Measurements from ENCODE around the gene B2M.
A peak's percentile ranks its signal among the peaks of the same experiment; 100 is the strongest.
"Not testable (repeated sequence)": the region's sequence is repeated elsewhere in the genome, so short reads cannot be mapped to it uniquely, and the experiment has no call there.

Gene B2M

GRCh38 chr15:44682809-44683682 lies 28.3 kb upstream of the B2M start:
- peak overlapping the region; percentile 82 for H3K27ac Mint-ChIP-seq
- peaks cover 81% of the 10 kb centered on the region for H3K4me1 Mint-ChIP-seq (ENCODE audit: low read depth)
- peaks cover 31% of the 10 kb centered on the region for H3K36me3 Mint-ChIP-seq (ENCODE audit: low read depth)
- H3K9me3 Mint-ChIP-seq, result peaks cover 23% of the 10 kb centered on the region
- H3K4me3 Mint-ChIP-seq, result peak overlapping the region; percentile 63
- H3K27me3 Mint-ChIP-seq, result not testable (repeated sequence)
- DNase-seq, result peak; percentile 76

GRCh38 chr15:44689318-44689717 lies 22.0 kb upstream of the B2M start:
- H3K27ac Mint-ChIP-seq, DNase-seq, H3K27me3 Mint-ChIP-seq, H3K4me3 Mint-ChIP-seq: not testable (repeated sequence)
- peaks cover 42% of the 10 kb centered on the region for H3K4me1 Mint-ChIP-seq (ENCODE audit: low read depth)
- peaks cover 30% of the 10 kb centered on the region for H3K36me3 Mint-ChIP-seq (ENCODE audit: low read depth)
- peaks cover 35% of the 10 kb centered on the region for H3K9me3 Mint-ChIP-seq

DNA sequence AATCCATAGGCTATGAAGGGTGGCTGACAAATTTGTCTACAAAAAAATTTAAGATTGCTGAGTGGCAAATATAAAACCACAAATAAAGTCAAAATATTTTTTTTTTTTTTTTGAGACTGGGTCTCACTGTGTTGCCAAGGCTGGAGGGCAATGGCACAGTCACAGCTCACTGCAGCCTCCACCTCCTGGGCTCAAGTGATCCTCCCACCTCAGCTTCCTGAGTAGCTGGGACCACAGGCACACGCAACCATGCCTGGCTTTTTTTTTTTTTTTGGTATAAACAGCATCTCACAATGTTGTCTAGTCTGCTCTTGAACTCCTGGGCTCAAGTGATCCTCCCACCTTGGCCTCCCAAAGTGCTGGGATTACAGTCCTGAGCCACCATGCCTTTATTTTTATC lies 21.1 kb upstream of the B2M start:
- H3K36me3 Mint-ChIP-seq (ENCODE audit: low read depth), result peaks cover 21% of the 10 kb centered on the region
- not testable (repeated sequence) for H3K27me3 Mint-ChIP-seq, DNase-seq, H3K27ac Mint-ChIP-seq, H3K4me3 Mint-ChIP-seq
- peaks cover 41% of the 10 kb centered on the region for H3K4me1 Mint-ChIP-seq (ENCODE audit: low read depth)
- peaks cover 28% of the 10 kb centered on the region for H3K9me3 Mint-ChIP-seq

DNA sequence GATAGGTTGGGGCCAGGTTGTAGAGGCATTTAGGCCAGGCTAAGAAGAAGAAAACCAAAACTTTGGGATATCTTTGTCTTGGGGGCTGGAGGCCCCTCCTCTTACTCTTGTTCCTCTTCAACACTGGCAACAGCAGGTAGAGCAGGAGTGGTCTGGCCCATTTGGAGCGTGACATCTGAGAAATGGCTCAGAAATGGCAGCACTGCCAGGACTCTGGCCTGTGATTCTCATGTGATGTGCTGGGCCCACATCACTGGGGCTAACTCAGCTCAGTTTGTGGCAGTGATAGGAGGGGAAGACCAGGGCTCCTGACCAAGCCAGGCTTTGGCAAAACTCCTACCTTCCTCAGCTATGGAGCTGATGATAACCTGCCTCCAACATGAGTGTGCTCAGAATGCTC lies 18.7 kb upstream of the B2M start:
- H3K9me3 Mint-ChIP-seq, result peaks cover 15% of the 10 kb centered on the region
- no peaks in the 10 kb centered on the region for H3K27me3 Mint-ChIP-seq
- H3K27ac Mint-ChIP-seq, result no peak overlapping the region
- peaks cover 32% of the 10 kb centered on the region for H3K4me1 Mint-ChIP-seq (ENCODE audit: low read depth)
- H3K4me3 Mint-ChIP-seq, result no peak overlapping the region
- H3K36me3 Mint-ChIP-seq (ENCODE audit: low read depth), result peaks cover 12% of the 10 kb centered on the region
- DNase-seq, result no peak

DNA sequence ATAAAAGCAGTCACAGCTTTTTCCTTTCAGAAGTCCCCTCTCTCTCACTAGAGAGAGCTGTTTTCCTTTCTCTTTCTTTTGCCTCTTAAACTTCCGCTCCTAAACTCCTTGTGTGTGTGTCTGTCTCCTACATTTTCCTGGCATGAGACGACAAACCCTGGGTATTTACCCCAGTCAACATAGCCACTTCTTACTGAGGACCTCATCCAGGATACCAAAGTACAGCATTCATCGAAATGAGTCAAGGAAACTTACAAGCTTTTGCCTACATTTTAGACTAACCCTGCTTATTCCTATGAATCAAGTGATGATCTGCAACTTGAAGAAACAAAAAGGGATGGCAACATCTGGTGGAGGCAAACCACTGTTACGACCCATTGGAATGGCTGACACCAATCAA lies 16.9 kb upstream of the B2M start:
- Mint-ChIP-seq H3K4me3 (no peak overlapping the region), H3K36me3 (ENCODE audit: low read depth) (no peaks in the 10 kb centered on the region), H3K9me3 (peaks cover 1% of the 10 kb centered on the region)

GRCh38 chr15:44695294-44695693 lies 16.0 kb upstream of the B2M start:
- Mint-ChIP-seq H3K27me3 (no peaks in the 10 kb centered on the region), H3K4me3 (no peak overlapping the region), H3K4me1 (ENCODE audit: low read depth) (peaks cover 21% of the 10 kb centered on the region), H3K9me3 (peaks cover 7% of the 10 kb centered on the region), H3K36me3 (ENCODE audit: low read depth) (no peaks in the 10 kb centered on the region), H3K27ac (no peak overlapping the region)
- DNase-seq, result no peak

More for the DNA sequence above, 16.9 kb upstream of the B2M start:
- Mint-ChIP-seq H3K27ac (no peak overlapping the region), H3K4me1 (ENCODE audit: low read depth) (peaks cover 22% of the 10 kb centered on the region), H3K27me3 (no peaks in the 10 kb centered on the region)
- no peak for DNase-seq

GRCh38 chr15:44697014-44697413 lies 14.3 kb upstream of the B2M start:
- Mint-ChIP-seq H3K27ac (no peak overlapping the region), H3K9me3 (peaks cover 17% of the 10 kb centered on the region), H3K36me3 (ENCODE audit: low read depth) (peaks cover 7% of the 10 kb centered on the region), H3K4me1 (ENCODE audit: low read depth) (peaks cover 29% of the 10 kb centered on the region), H3K4me3 (no peak overlapping the region), H3K27me3 (no peaks in the 10 kb centered on the region)
- DNase-seq, result no peak

GRCh38 chr15:44698641-44699040 lies 12.7 kb upstream of the B2M start:
- H3K36me3 Mint-ChIP-seq (ENCODE audit: low read depth), result peaks cover 16% of the 10 kb centered on the region
- no peak overlapping the region for H3K27ac Mint-ChIP-seq
- no peaks in the 10 kb centered on the region for H3K27me3 Mint-ChIP-seq
- H3K4me3 Mint-ChIP-seq, result no peak overlapping the region
- H3K9me3 Mint-ChIP-seq, result peaks cover 28% of the 10 kb centered on the region
- DNase-seq, result no peak
- peaks cover 30% of the 10 kb centered on the region for H3K4me1 Mint-ChIP-seq (ENCODE audit: low read depth)

DNA sequence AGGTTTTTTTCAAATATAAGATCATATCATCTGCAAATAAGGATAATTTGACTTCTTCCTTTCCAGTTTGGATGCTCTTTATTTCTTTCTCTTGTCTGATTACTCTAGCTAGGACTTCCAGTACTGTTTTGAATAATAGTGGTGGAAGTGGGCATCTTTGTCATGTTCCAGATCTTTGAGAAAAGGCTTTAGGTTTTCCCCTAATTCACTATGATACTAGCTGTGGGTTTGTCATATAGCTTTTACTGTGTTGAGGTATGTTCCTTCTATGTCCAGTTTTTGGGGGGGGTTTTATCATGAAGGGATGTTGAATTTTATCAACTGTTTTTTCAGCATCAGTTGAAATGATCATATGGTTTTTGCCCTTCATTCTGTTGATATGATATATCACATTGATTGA lies 10.6 kb upstream of the B2M start:
- peaks cover 21% of the 10 kb centered on the region for H3K4me1 Mint-ChIP-seq (ENCODE audit: low read depth)
- not testable (repeated sequence) for H3K4me3 Mint-ChIP-seq, H3K27me3 Mint-ChIP-seq, DNase-seq
- peak overlapping the region; percentile 39 for H3K27ac Mint-ChIP-seq
- H3K9me3 Mint-ChIP-seq, result peaks cover 30% of the 10 kb centered on the region
- H3K36me3 Mint-ChIP-seq (ENCODE audit: low read depth), result peaks cover 16% of the 10 kb centered on the region

DNA sequence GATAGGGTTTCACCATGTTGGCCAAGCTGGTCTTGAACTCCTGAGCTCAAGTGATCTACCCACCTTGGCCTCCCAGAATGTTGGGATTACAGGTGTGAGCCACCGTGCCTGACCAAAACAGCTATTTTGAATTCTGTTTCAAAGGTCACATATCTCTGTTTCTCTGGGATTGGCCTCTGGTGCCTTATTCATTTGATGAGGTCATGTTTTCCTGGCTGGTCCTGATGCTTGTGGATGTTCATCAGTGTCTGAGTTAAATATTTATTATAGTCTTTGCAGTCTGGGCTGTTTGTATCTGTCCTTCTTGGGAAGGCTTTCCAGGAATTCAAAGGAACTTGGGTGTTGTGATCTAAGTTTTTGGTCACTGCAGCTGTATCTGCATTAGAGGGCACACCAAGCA lies 5.3 kb upstream of the B2M start:
- H3K27me3 Mint-ChIP-seq, result no peaks in the 10 kb centered on the region
- H3K9me3 Mint-ChIP-seq, result peaks cover 17% of the 10 kb centered on the region
- H3K27ac Mint-ChIP-seq, result no peak overlapping the region
- H3K4me1 Mint-ChIP-seq (ENCODE audit: low read depth), result peaks cover 32% of the 10 kb centered on the region
- peaks cover 43% of the 10 kb centered on the region for H3K36me3 Mint-ChIP-seq (ENCODE audit: low read depth)
- DNase-seq, result no peak
- no peak overlapping the region for H3K4me3 Mint-ChIP-seq

DNA sequence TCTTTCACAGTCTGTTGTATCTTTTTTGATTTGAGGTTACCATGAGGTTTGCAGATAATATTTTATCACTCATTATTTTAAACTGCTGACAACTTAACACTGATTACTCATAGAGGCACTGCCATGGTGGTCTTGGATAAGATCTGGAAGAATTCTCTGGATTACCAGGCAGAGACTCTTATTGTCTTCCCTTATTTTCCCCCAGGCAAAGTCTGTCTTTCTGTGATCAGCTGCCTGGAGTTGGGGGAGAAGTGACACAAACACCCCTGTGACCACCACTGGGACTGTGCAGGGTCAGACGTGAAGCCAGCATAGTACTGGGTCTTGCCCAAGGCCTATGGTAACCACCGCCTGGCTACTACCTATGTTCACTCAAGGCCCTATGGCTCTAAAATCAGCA lies 4.9 kb upstream of the B2M start:
- H3K27ac Mint-ChIP-seq, result no peak overlapping the region
- no peak overlapping the region for H3K4me3 Mint-ChIP-seq
- H3K9me3 Mint-ChIP-seq, result peaks cover 17% of the 10 kb centered on the region
- peaks cover 30% of the 10 kb centered on the region for H3K4me1 Mint-ChIP-seq (ENCODE audit: low read depth)
- no peak for DNase-seq
- H3K27me3 Mint-ChIP-seq, result no peaks in the 10 kb centered on the region
- H3K36me3 Mint-ChIP-seq (ENCODE audit: low read depth), result peaks cover 46% of the 10 kb centered on the region

- H3K36me3 Mint-ChIP-seq (ENCODE audit: low read depth), result peaks cover 52% of the 10 kb centered on the region
- H3K27ac Mint-ChIP-seq, result peak overlapping the region; percentile 7
- no peak for DNase-seq
- no peaks in the 10 kb centered on the region for H3K27me3 Mint-ChIP-seq
- peaks cover 26% of the 10 kb centered on the region for H3K4me1 Mint-ChIP-seq (ENCODE audit: low read depth)
- no peak overlapping the region for H3K4me3 Mint-ChIP-seq
- peaks cover 12% of the 10 kb centered on the region for H3K9me3 Mint-ChIP-seq
Observed at GRCh38 chr15:44706946-44707636, 4.2 kb upstream of the B2M start.

DNA sequence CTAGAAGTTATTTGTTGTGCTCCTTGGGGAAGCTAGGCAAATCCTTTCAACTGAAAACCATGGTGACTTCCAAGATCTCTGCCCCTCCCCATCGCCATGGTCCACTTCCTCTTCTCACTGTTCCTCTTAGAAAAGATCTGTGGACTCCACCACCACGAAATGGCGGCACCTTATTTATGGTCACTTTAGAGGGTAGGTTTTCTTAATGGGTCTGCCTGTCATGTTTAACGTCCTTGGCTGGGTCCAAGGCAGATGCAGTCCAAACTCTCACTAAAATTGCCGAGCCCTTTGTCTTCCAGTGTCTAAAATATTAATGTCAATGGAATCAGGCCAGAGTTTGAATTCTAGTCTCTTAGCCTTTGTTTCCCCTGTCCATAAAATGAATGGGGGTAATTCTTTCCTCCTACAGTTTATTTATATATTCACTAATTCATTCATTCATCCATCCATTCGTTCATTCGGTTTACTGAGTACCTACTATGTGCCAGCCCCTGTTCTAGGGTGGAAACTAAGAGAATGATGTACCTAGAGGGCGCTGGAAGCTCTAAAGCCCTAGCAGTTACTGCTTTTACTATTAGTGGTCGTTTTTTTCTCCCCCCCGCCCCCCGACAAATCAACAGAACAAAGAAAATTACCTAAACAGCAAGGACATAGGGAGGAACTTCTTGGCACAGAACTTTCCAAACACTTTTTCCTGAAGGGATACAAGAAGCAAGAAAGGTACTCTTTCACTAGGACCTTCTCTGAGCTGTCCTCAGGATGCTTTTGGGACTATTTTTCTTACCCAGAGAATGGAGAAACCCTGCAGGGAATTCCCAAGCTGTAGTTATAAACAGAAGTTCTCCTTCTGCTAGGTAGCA lies 851 bp upstream of the B2M start:
- H3K27ac Mint-ChIP-seq, result peak overlapping the region; percentile 100
- peak; percentile 57 for DNase-seq
- peak overlapping the region; percentile 99 for H3K4me3 Mint-ChIP-seq
- no peaks in the 10 kb centered on the region for H3K9me3 Mint-ChIP-seq
- peaks cover 35% of the 10 kb centered on the region for H3K4me1 Mint-ChIP-seq (ENCODE audit: low read depth)
- no peaks in the 10 kb centered on the region for H3K27me3 Mint-ChIP-seq
- H3K36me3 Mint-ChIP-seq (ENCODE audit: low read depth), result peaks cover 77% of the 10 kb centered on the region

GRCh38 chr15:44711743-44712345 lies 527 bp downstream of the B2M start:
- H3K27ac Mint-ChIP-seq, result peak overlapping the region; percentile 100

More at GRCh38 chr15:44711743-44712345, 527 bp downstream of the B2M start:
- H3K4me3 Mint-ChIP-seq, result peak overlapping the region; percentile 99
- H3K4me1 Mint-ChIP-seq (ENCODE audit: low read depth), result peaks cover 44% of the 10 kb centered on the region
- DNase-seq, result peak; percentile 82
- H3K27me3 Mint-ChIP-seq, result no peaks in the 10 kb centered on the region
- H3K9me3 Mint-ChIP-seq, result no peaks in the 10 kb centered on the region
- H3K36me3 Mint-ChIP-seq (ENCODE audit: low read depth), result peaks cover 86% of the 10 kb centered on the region
